Heart left ventricle (tissue), 13 donors: ENCODE data around the gene DMTF1.

Experiments
- CTCF ChIP-seq, 12 donors: fragments of 200-600 bp; sonication (generic) in 4 of 12; IDR thresholded peaks; one replicate each; pipeline versions ENCODE4 v1.5.0 to v1.8.0; 2018 to 2022; ENCODE audit warnings: antibody characterized with exemption in 12 of 12, mild to moderate bottlenecking in 5 of 12
- POLR2A ChIP-seq, 2 donors: fragments of 450-650 bp; IDR thresholded peaks; one replicate each; pipeline ENCODE4 v1.6.1; 2017; ENCODE audit warnings: antibody characterized with exemption in 2 of 2, mild to moderate bottlenecking in 2 of 2, moderate library complexity in 2 of 2
- donor health status: ischemic (EF 13 %, LVEDD 7.1; RV severe dilation, severe dysfunction).
- donor health status: DM: no; HTN: yes; CAD: no.
- donor health status: DM: no; HTN: no; CAD: no.
- donor health status: ischemic (EF 25% LVEDD 6.9; RV normal size, moderate dysfunction).
- donor health status: ischemic (EF 25% LVEDD 5.7; RV mildly dilated, moderate dysfunction).
- donor health status: ischemic (EF 35%, LVEDD 5.7; RV mildly dilated, moderate dysfunction).
- donor health status: nonischemic (EF 11% LVEDD 7.7; RV severe dilation, severe dysfunction).
- donor health status: DM: yes; HTN: yes; CAD: no.
- donor health status: PGD.
- donor health status: ischemic (EF 29% LVEDD 5.4; RV normal size, mild dysfunction).
- donor health status: nonischemic (EF 23%, LVEDD 6.1; RV moderate dilation, normal function).

- TF ChIP-seq CTCF (IDR thresholded peaks at IDR 0.05), result no peak
- TF ChIP-seq POLR2A (IDR thresholded peaks at IDR 0.05), result no peak
Measured at GRCh38 chr7:87188930-87189329, 36.7 kb downstream of the DMTF1 start.
